ENCODE results near the gene ARAP2.

DNA sequence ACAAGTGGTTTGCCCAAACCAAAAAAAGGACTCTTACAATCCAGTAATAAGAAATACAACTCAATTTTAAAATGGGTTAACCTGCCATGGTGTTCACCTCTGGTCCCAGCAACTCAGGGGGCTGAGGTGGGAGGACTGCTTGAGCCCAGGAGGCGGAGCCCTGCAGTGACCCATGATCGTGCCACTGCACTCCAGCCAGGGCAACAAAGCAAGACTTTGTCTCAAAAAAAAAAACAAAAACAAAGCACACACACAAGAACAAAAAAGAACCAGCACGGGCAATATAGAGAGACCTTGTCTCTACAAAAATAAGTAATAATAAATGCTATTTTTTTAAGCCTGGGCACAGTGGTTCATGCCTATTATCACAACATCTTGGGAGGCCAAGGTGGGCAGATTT, 28.7 kb downstream of the ARAP2 start:
- TF ChIP-seq CTCF (IDR thresholded peaks at IDR 0.05 in 8 of 11, conservative IDR thresholded peaks at IDR 0.05 in 3 of 11) (no peak), POLR2A (IDR thresholded peaks at IDR 0.05) (no peak), POLR2AphosphoS5 (IDR thresholded peaks at IDR 0.05) (no peak)

All from spleen (tissue), 7 donors.